HG02938 (cell line): ENCODE measurements around the gene PDE1A.

ENCODE experiments used
- ATAC-seq: cut with Tn5 transposase; IDR thresholded peaks from one replicate; pipeline ENCODE4 v1.9.1; 2021; ENCODE audit warnings: mild to moderate bottlenecking, moderate library complexity; ENCODE audit not compliant: unreplicated experiment

Gene PDE1A

GRCh38 chr2:182144041-182144775 lies 282.6 kb downstream of the PDE1A start:
- ATAC-seq: no peak

- no peak for ATAC-seq
Observed at GRCh38 chr2:182142062-182142461, 284.8 kb downstream of the PDE1A start.

DNA sequence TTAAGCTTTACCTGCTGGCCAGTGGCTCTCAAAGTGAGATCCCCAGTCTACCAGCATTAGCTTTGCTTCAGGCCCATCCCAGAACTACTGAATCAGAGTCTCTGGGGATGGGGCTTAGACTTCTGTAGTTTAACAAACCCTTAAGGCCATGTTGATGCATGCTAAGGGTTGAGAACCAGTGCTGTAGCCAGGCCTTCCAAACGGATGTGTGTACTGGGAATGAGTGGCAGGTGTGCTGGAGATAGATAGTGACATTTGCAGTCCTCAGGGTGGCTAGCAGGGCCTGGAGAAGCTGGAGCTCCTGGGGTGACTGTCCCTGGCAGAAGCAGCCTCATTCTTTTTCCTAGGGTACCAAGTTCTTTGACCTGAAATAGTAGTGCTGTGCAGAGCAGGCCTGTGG lies 292.6 kb downstream of the PDE1A start:
- ATAC-seq: no peak

DNA sequence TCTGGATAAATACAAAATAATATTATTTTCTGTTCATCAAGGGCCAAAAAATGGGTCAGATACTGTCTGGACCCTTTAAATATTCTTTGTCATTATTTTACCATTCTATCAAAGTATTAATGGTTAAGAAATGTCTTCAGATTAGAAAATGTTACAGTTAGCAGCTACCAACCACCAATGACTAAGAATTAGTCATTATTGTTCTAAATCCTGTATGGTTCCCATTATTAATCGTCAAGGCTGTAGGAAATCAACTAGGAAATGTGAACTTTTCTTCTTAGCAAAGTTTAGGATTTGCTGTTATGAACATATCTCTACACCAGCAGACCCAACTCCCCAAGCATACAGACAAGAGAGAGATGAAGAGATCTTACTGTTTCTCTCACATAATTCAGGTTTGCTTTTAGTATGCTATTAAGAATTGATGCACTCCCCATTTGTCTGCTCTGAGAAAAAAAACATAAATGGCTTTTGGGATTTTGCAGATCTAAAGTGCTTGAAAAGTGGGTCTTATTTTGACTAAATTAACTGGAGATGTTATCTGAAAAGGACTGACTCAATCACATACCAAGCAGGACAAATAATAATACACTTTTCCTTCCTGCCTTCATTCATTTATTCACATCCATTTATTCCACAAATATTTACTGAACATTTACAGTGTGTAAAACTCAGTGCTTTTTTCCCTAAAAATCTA lies 293.5 kb downstream of the PDE1A start:
- no peak for ATAC-seq

DNA sequence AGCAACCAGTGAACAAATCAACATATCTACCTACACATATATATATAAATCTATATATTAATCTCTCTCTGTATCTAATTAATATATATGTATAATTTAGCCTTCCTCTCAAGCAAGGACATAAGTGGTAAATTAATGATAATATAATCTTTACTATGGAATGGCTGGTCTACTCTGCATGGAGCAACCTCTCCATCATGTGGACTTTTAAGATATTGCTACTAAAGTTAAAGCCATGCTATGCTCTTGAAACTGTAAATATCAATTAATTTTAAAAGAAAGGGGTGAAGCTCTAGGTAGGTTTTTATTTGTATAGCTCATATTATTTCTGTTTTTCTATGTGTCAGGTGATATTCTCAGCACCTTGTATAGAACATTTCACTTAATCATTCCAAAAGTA lies 294.2 kb downstream of the PDE1A start:
- no peak for ATAC-seq

DNA sequence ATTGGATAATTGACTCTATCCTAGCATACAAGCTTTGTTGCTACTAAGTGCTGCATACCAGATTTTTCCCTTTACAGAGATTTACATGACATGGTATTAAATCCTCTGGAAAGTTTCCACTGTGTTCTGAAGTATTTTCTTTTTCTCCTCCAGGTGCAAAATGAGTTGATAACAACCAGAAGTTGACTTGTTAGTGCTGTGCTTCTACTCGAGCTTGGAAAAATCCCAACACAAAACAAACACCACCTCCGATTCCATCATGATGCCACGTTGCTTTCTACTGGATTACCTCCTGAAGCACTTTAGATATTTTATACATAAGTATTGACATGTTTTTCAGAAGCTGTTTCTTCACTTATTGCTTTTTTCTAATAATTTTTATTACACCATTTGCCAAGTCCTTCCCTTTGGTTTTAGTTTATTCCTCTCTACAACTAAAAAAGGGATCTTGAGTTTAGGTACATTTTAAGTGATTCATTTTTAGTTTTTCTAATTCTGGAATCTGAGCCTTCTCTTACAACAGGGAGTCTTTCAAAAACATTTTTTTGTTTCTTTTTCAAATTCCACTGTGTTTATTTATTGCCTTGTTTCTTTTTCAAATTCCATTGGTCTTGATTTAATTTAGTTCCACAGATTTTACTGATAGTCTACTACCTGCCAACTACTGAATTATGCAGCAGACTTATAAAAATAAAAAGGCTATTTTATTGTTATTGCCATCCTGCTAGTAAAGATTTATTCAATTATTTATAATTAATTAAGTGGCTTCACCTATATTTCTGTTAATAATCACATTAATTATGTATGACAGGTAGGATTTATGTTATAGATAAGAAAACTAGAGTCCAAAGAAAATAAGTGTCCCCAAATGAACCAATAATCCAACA lies 297.8 kb downstream of the PDE1A start:
- ATAC-seq: no peak

DNA sequence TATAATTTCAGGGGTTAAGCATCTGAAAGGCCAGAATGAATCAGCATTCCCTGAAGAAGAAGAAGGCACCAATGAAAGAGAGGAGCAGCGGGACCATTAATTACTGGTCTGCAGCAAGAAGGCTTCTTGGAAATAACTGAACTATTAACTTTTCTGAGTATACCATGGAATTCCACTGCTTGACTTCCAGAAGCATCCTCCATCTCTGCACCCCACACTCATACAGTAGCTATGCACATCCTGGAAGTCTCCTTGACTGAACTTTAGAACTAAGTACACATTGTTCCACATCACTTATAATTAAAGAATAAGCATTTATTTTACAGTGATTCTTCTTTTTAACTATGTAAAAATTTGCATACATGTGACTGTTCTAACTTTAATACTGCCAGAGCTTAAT lies 309.6 kb downstream of the PDE1A start:
- ATAC-seq: no peak

- ATAC-seq: no peak
Observed at GRCh38 chr2:182116774-182117173, 310.1 kb downstream of the PDE1A start.

GRCh38 chr2:182115258-182115657 lies 311.6 kb downstream of the PDE1A start:
- no peak for ATAC-seq

GRCh38 chr2:182113334-182113733 lies 313.5 kb downstream of the PDE1A start:
- ATAC-seq: no peak

DNA sequence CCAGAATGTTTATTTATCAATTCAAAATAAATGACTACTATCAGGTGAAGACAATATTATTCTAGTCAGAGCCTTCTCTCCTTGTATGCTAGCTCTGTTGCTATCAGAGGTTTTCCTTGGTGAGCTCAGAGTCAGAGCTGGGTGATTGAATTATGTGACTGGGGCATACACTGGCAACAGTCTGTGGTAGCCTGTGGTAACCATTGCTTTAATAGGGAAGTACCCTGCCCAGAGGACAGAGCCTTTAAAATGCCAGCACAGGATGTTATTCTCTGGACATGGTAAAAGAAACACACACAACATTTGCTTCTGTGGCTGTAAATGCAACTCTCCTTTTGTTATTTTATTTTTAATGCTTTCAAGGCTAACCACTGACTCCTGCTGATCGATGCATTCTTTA lies 316.5 kb downstream of the PDE1A start:
- ATAC-seq: no peak

DNA sequence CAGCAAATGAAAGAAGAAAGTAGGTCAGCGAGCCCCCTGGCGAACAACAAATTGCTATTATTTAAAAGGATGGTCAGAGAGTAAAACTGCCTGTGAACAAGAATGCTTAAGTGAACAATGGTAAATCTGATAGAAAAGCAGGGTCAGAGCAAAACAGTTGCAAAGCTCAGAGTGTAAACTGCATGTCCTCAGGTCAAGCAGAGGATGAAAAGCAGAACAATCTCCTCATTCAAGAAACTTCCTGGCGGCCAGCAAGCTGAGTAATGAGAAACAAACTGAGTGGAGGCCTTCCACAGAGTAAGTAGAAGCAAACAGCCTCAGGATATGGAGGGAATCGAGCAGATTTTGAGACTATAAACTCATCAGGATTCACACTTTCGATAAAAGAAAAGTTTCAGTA lies 323.3 kb downstream of the PDE1A start:
- ATAC-seq: no peak

DNA sequence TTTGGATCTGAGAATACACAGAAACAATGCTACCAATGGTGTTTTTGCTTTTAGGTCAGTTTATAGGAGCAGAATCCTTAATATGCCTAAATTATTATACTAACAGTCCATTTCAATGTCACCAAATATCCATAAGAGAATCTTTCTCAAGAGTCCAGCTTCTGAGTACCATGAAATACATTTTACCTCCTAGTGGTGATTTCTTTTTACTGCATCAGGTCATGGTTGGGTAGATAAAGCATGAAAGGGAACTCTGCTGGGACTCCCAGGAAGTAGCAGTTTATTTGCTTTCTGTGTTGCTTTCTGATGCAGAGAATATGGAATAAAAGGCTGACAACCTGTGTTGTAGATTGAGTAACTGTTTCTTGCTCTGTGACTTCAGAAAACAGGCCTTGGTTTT lies 325.6 kb downstream of the PDE1A start:
- no peak for ATAC-seq

GRCh38 chr2:182098648-182099047 lies 328.2 kb downstream of the PDE1A start:
- ATAC-seq: no peak

GRCh38 chr2:182097571-182098164 lies 329.2 kb downstream of the PDE1A start:
- no peak for ATAC-seq

DNA sequence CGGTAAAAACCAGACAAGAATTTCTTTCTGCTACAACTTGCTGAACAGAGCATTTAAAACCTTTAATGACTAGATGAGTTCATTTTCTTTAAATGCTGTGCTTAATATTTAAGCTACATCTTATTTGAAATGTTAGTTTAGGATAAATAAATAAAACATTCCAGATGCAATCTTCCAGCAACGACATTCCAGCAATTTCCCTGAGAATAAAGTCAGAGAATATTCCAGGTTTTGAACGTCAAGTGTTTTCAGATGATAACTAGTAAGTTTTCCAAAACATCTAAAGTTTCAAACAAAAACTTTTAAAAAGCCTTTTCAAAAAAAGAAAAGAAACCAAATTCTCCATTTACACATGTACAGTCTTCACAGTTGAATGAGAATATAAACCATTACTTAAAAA lies 336.4 kb downstream of the PDE1A start:
- no peak for ATAC-seq
